ENCODE results near the gene CHST15. TPM values are rescaled to one million over a fixed set of nuclear protein-coding genes. Genes with fewer than 3 reads are reported as not detected.
A peak's percentile ranks its signal among the peaks of the same experiment; 100 is the strongest.

Gene CHST15
- total RNA-seq, 1 donor from 2014 or later, result 1.5 TPM

- no peak overlapping the region for H3K4me3 Mint-ChIP-seq
- peaks cover 42% of the 10 kb centered on the region for H3K4me1 Mint-ChIP-seq
- H3K36me3 Mint-ChIP-seq (ENCODE audit: low read depth), result no peaks in the 10 kb centered on the region
- peaks cover 27% of the 10 kb centered on the region for H3K27me3 Mint-ChIP-seq (ENCODE audit: low read depth)
- DNase-seq (ENCODE audit: low read depth, low spot score), result no peak
- H3K9me3 Mint-ChIP-seq, result no peaks in the 10 kb centered on the region
- no peak for TF ChIP-seq CTCF (conservative IDR thresholded peaks at IDR 0.05)
- H3K27ac Mint-ChIP-seq (ENCODE audit: unreplicated experiment), result peak overlapping the region; percentile 50
Observed at GRCh38 chr10:124069341-124070264, 23.8 kb downstream of the CHST15 start.

DNA sequence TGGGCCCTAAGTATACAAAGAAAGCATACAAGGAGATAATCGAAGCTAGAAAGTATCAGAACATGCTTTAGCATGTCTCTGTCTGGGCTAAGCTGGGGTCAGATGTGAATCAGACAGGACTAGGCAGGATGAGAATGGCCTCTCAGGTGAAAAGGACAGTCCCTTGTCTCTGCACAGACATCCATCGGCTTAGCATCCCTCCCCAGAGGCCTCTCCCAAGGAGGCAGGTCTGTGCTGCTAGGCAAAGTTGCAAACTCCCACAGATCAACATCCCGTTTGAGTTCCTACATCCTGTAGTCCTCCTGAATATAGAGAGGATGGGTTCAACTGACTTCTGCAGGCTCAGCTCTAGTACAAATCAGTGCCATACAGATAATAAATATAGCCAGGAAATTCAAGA lies 24.5 kb downstream of the CHST15 start:
- H3K4me3 Mint-ChIP-seq, result no peak overlapping the region
- no peak for DNase-seq (ENCODE audit: low read depth, low spot score)

GRCh38 chr10:124067825-124068400 lies 25.5 kb downstream of the CHST15 start:
- Mint-ChIP-seq H3K4me1 (peaks cover 28% of the 10 kb centered on the region), H3K27me3 (ENCODE audit: low read depth) (peaks cover 26% of the 10 kb centered on the region), H3K4me3 (no peak overlapping the region), H3K36me3 (ENCODE audit: low read depth) (no peaks in the 10 kb centered on the region), H3K27ac (ENCODE audit: unreplicated experiment) (peak overlapping the region; percentile 27), H3K9me3 (no peaks in the 10 kb centered on the region)
- no peak for DNase-seq (ENCODE audit: low read depth, low spot score)
- no peak for TF ChIP-seq CTCF (conservative IDR thresholded peaks at IDR 0.05)

More for the DNA sequence above, 24.5 kb downstream of the CHST15 start:
- Mint-ChIP-seq H3K27me3 (ENCODE audit: low read depth) (peaks cover 28% of the 10 kb centered on the region), H3K27ac (ENCODE audit: unreplicated experiment) (peak overlapping the region; percentile 6), H3K9me3 (no peaks in the 10 kb centered on the region), H3K36me3 (ENCODE audit: low read depth) (no peaks in the 10 kb centered on the region), H3K4me1 (peaks cover 35% of the 10 kb centered on the region)
- TF ChIP-seq CTCF (conservative IDR thresholded peaks at IDR 0.05), result no peak

DNA sequence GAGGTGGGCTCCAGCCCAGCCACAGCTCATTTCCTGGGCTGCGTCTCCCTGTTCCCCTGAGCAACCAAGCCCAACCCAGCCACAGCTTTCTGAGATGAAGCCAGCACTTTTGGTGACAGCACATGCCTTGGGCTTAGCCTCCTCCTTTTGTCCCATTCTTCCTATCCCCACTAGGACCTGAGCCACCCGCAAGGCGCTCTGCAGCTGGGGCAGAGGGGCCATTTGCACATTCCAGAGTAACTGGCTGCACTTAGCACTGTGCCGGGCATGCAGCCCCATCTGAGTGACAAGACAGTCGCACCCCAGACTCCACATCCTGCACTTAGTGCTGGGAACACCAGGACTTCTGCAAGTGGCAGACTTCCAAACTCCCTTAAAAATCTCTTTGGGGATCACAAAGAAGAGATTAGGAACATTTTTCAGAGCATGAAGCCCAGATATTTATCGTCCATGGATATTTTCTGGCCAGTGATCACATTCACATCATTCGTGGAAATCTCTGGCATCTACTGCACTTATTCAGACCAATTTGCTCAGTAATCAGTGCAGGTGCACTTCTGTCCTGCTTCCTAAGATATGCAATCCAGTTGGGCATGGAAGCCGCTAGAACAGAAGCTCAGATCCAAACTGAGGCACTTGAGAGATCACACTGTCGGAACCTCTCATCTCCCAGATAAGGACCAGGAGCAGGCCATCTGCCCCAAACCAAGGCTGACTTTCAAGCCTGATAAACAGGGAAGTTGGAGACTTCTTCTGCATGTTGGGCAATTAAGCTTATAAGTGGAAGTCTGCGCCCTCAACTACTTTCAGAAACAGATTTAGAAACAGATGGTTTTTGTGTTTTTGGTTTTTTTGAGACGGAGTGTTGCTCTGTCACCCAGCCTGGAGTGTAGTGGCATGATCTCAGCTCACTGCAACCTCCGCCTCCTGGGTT lies 26.4 kb downstream of the CHST15 start:
- peaks cover 25% of the 10 kb centered on the region for H3K27me3 Mint-ChIP-seq (ENCODE audit: low read depth)
- no peak overlapping the region for H3K4me3 Mint-ChIP-seq
- H3K9me3 Mint-ChIP-seq, result no peaks in the 10 kb centered on the region
- no peak for DNase-seq (ENCODE audit: low read depth, low spot score)
- TF ChIP-seq CTCF (conservative IDR thresholded peaks at IDR 0.05), result no peak
- H3K27ac Mint-ChIP-seq (ENCODE audit: unreplicated experiment), result no peak overlapping the region
- H3K36me3 Mint-ChIP-seq (ENCODE audit: low read depth), result no peaks in the 10 kb centered on the region
- H3K4me1 Mint-ChIP-seq, result peaks cover 26% of the 10 kb centered on the region

DNA sequence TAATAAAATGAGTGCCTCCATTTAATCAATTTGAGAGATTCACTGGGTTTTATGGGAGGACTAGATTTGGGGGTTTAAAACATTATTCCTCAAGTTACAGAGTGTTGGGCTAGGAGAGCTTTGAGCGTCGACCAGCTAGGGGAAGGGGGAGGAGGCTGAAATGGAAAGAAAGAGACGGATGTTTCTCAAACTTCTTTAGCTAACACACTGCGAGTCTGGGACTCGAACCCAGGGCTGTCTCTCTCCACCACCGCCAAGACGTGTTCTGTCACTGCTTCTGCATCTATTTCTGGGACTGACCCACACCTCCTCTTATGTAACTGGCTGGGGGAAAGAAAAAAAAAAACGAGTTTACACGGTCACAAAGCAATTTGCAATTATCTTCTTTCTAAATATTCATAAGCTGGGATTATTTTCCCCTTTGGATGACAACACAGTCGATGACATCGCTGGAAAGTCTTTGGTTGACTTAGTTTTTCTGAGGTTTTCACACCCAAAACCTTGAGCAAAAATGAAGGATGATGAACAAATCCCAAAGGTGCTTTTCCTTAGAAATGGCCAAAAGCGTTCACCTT lies 27.2 kb downstream of the CHST15 start:
- DNase-seq (ENCODE audit: low read depth, low spot score), result no peak
- H3K4me3 Mint-ChIP-seq, result no peak overlapping the region
- peaks cover 26% of the 10 kb centered on the region for H3K4me1 Mint-ChIP-seq
- no peaks in the 10 kb centered on the region for H3K36me3 Mint-ChIP-seq (ENCODE audit: low read depth)
- no peak for TF ChIP-seq CTCF (conservative IDR thresholded peaks at IDR 0.05)
- peaks cover 25% of the 10 kb centered on the region for H3K27me3 Mint-ChIP-seq (ENCODE audit: low read depth)
- H3K27ac Mint-ChIP-seq (ENCODE audit: unreplicated experiment), result no peak overlapping the region
- H3K9me3 Mint-ChIP-seq, result no peaks in the 10 kb centered on the region
